NCI-H524 treated with DMSO at 0.1 percent for 48 hours (cell line): ENCODE results near the gene GMPR.

Experiments used
- DNase-seq: peaks from one replicate; lab custom pipeline; 2025; lab: John Stamatoyannopoulos, UW

Gene GMPR

GRCh38 chr6:16238057-16238962 lies at the start of gene GMPR:
Gene GMPR, plus strand, starts transcription at chr6:16238587. Its CDS starts 107 bp downstream, at chr6:16238694.
- DNase-seq = peak; percentile 22

GRCh38 chr6:16190214-16190613 lies 48.2 kb upstream of the GMPR start:
- DNase-seq = no peak

DNA sequence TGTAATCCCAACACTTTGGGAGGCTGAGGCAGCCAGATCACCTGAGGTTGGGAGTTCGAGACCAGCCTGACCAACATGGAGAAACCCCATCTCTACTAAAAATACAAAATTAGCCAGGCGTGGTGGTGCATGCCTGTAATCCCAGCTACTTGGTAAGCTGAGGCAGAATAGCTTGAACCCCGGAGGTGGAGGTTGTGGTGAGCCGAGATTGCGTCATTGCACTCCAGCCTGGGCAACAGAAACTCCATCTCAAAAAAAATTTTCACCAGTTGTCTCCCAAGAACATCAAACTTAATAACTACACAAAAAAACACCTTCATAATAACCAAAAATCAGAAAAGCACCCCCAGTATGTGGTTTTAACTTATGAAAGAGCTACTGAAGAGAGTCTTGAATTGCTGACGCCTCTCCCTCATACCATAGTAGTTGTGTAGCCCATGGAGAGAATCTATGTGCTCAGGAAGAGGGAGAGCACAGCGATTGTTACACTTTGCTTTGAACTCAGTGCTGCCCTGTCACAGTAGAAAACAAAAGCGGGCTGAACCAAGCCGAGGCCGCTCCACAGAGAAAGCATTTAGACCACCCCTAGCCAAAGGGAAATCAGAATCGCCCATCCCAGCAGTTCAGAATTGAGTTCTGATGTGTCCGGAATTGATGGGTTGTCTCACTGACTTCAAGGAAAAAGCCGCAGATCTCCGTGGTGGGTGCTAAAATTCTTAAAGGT lies 42.0 kb upstream of the GMPR start:
- DNase-seq = no peak

- no peak for DNase-seq
Measured at GRCh38 chr6:16196984-16197546, 41.3 kb upstream of the GMPR start.

DNA sequence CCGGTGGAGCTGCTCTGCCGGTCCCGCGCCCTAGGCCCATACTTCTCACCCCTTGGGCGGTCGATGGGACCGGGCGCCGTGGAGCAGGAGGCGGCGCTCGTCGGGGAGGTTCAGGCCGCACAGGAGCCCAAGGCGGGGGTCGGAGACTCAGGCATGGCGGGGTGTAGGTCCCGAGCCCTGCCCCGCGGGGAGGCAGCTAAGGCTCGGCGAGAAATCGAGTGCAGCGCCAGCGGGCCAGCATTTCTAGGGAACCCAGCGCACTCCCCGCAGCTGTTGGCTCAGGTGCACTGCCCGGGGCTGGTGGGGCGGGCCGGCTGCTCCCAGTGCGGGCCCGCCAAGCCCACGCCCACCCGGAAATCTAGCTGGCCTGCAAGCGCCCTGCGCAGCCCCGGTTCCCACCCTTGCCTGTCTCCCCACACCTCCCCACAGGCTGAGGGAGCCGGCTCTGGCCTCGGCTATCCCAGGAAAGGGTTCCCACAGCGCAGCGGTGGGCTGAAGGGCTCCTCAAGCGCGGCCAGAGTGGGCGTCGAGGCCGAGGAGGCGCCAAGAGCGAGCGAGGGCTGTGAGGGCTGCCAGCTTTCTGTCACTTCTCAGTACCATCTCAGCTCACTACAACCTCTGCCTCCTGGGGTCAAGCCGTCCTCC lies 40.2 kb upstream of the GMPR start:
- no peak for DNase-seq

DNA sequence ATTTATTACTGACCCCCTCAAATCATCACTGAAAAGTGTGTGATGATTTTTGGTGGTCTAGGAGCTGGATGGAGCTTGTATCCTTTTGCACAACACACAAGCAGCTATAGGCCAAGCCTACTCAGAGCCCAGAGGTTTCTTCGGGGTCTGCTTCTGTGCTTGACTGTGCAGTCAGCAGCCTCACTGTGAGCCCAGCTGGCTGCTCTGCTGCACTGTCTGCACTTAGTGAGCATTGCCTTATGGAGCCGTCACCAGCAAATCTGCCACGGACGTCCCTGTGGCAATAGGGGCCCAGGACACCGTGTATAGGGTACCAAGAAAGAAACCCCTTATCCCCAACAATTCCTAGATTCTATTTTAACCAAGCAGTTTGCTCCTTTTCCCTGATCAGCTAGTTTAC lies 38.6 kb upstream of the GMPR start:
- no peak for DNase-seq

GRCh38 chr6:16200321-16200883 lies 38.0 kb upstream of the GMPR start:
- no peak for DNase-seq

- no peak for DNase-seq
Measured at GRCh38 chr6:16201706-16202105, 36.7 kb upstream of the GMPR start.

DNA sequence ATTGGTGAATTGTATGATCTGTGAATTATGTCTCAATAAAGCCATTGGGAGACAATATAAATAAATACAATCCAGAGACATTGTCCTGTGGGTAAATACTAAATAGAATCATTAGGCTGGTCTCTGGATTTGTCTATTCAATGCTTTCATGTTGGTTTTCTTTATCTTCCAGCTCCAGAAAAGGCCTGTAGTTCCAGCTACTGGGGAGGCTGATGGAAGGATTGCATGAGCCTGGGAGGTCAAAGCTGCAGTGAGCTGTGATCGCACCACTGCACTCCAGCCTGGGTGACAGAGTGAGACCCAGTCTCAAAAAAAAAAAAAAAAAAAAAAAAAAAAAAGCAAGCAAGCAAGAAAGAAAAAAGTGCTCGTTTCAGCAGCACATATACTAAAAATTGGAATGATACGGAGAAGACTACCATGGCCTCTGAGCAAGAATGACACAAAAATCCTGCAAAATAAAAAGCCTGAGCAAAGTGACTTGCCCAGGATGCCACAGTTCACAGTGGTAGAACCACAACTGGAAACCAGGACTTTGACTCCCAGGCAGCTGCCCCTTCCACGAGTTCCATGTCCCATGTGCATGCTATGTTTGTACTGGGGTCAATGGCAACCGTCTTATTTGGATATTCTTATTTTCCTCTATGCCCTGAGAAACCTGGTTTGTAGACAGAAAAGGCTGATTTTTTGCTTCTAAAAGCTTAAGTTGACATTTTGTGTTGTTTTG lies 33.6 kb upstream of the GMPR start:
- DNase-seq = no peak

GRCh38 chr6:16205377-16206144 lies 32.8 kb upstream of the GMPR start:
- DNase-seq = no peak

DNA sequence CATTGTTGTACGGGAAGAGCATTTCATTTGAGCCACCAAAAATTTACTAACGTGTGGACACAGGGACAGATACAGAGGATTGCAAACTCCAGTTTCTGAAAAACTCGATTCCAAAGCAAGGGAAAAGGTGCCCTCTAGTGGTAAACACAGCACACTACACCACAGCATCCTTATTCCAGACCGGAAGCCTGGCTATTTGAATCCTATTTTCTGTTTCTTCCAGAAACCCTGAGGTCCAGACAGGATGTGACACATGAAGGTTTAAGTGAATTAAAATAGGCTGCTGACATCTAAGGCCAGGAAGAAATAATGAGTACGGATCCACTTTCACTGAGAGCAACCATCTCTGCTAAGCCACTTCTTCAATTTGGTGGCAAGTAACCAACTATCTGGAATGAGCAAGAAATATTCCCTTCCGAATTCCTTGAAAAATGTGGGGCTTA lies 31.8 kb upstream of the GMPR start:
- no peak for DNase-seq

- no peak for DNase-seq
Measured at GRCh38 chr6:16208989-16209388, 29.4 kb upstream of the GMPR start.

- DNase-seq = no peak
Measured at GRCh38 chr6:16209539-16209938, 28.8 kb upstream of the GMPR start.

DNA sequence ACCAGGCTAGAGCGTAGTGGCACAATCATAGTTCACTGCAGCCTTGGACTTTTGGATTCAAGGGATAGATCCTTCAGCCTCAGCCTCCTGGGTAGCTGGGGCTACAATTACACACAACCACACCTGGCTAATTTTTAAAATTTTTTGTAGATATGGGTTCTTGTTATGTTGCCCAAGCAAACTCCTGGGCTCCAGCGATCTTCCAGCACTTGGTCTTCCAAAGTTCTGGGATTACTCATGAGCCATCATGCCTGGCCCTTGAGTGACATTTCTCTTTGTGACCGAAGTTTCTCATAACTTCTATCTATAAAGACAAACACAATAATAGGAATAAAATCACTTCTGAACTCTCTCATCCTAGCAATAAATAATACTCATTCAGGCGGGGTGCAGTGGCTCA lies 26.1 kb upstream of the GMPR start:
- no peak for DNase-seq

DNA sequence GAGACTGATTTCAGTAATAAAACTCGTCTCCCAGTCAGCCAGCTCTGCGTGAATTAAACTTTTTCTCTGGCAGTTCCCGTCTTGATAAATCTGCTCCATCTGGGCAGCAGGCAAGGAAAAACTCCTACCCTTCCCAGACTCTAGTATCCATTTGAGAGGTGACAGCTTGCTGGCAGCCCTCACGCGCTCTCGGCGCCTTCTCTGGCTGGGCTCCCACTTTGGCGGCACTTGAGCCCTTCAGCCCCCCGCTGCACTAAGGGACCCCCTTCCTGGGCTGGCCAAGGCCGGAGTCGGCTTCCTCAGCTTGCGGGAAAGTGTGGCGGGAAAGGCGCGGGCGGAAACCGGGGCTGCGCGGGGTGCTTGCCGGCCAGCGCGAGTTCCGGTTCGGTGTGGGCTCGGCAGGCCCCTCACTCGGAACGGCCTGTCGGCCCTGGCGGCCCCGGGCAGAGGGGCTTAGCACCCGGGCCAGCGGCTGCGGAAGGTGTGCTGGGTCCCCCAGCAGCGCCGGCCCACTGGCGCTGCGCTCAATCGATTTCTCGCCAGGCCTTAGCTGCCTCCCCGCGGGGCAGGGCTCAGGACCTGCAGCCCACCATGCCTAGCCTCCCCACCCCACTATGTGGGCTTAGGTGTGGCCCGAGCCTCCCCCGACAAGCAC lies 21.8 kb upstream of the GMPR start:
- no peak for DNase-seq

- DNase-seq = no peak
Measured at GRCh38 chr6:16217156-16217721, 21.1 kb upstream of the GMPR start.

- no peak for DNase-seq
Measured at GRCh38 chr6:16222826-16223225, 15.6 kb upstream of the GMPR start.

- no peak for DNase-seq
Measured at GRCh38 chr6:16223362-16223761, 15.0 kb upstream of the GMPR start.

GRCh38 chr6:16224409-16224808 lies 14.0 kb upstream of the GMPR start:
- no peak for DNase-seq
